H9 (cell line): ENCODE results near the gene EIF3M. TPM values are rescaled to one million over a fixed set of nuclear protein-coding genes. Genes with fewer than 3 reads are reported as not detected.

ENCODE experiments used
- DNase-seq: peaks from one replicate; pipeline ENCODE4 v3.0.0-alpha.2; 2017
- H2AFZ ChIP-seq: one replicate; pipeline ENCODE4 v1.6.1; 2013; ENCODE audit warnings: mild to moderate bottlenecking, low read length, control low read depth, moderate library complexity
- H2AK5ac ChIP-seq: 2 replicates; pipeline ENCODE4 v1.6.1; 2013; ENCODE audit warnings: low read length, control low read depth, mixed read lengths; ENCODE audit not compliant: insufficient read length
- H2BK120ac ChIP-seq: one replicate; pipeline ENCODE4 v1.6.1; 2013; ENCODE audit warnings: low read depth, mild to moderate bottlenecking, low read length, control low read depth, inconsistent platforms; ENCODE audit not compliant: poor library complexity, severe bottlenecking
- H2BK12ac ChIP-seq: 2 replicates; pipeline ENCODE4 v1.6.1; 2013; ENCODE audit warnings: low read length, control low read depth, mixed read lengths, low read depth; ENCODE audit not compliant: insufficient read length
- H2BK15ac ChIP-seq: 2 replicates; pipeline ENCODE4 v1.6.1; 2013; ENCODE audit warnings: low read depth, low read length, control low read depth
- H2BK20ac ChIP-seq: one replicate; pipeline ENCODE4 v1.6.1; 2013; ENCODE audit warnings: low read depth, mild to moderate bottlenecking, low read length, control low read depth, inconsistent platforms; ENCODE audit not compliant: poor library complexity, severe bottlenecking
- H2BK5ac ChIP-seq: 2 replicates; pipeline ENCODE4 v1.6.1; 2013; ENCODE audit warnings: low read length, control low read depth, mixed read lengths; ENCODE audit not compliant: insufficient read length
- H3K14ac ChIP-seq: 2 replicates; pipeline ENCODE4 v1.6.1; 2013; ENCODE audit warnings: low read length, control low read depth; ENCODE audit not compliant: insufficient read depth
- H3K18ac ChIP-seq: 2 replicates; pipeline ENCODE4 v1.6.1; 2013; ENCODE audit warnings: low read depth, mild to moderate bottlenecking, mixed read lengths, low read length, control low read depth; ENCODE audit not compliant: insufficient read length
- H3K23ac ChIP-seq: 2 replicates; pipeline ENCODE4 v1.6.1; 2013; ENCODE audit warnings: low read length, control low read depth, mixed read lengths, low read depth; ENCODE audit not compliant: insufficient read length
- H3K23me2 ChIP-seq: 2 replicates; pipeline ENCODE4 v1.6.1; 2013; ENCODE audit warnings: low read depth, mild to moderate bottlenecking, mixed read lengths, low read length, control low read depth; ENCODE audit not compliant: insufficient read length, poor library complexity, severe bottlenecking
- H3K27ac ChIP-seq: 2 replicates; pipeline ENCODE4 v1.5.1; 2013; ENCODE audit warnings: low read length, control low read depth, mixed read lengths, low read depth; ENCODE audit not compliant: insufficient read length
- H3K27me3 ChIP-seq: 2 replicates; pipeline ENCODE4 v1.6.1; 2013; ENCODE audit warnings: low read length, control low read depth, inconsistent platforms; ENCODE audit not compliant: insufficient read depth
- H3K4ac ChIP-seq: 2 replicates; pipeline ENCODE4 v1.6.1; 2013; ENCODE audit warnings: low read depth, mild to moderate bottlenecking, control low read depth, inconsistent platforms, low read length, moderate library complexity
- H3K4me1 ChIP-seq: 2 replicates; pipeline ENCODE4 v1.6.1; 2013; ENCODE audit warnings: low read length, control low read depth, inconsistent platforms; ENCODE audit not compliant: insufficient read depth
- H3K4me2 ChIP-seq: 2 replicates; pipeline ENCODE4 v1.6.1; 2013; ENCODE audit warnings: low read length, control low read depth, mixed read lengths; ENCODE audit not compliant: insufficient read length, insufficient read depth
- H3K56ac ChIP-seq: 2 replicates; pipeline ENCODE4 v1.6.1; 2013; ENCODE audit warnings: low read depth, mild to moderate bottlenecking, mixed read lengths, low read length, control low read depth; ENCODE audit not compliant: insufficient read length
- H3K79me1 ChIP-seq: 2 replicates; pipeline ENCODE4 v1.6.1; 2013; ENCODE audit warnings: low read depth, mild to moderate bottlenecking, moderate library complexity, low read length, control low read depth, inconsistent platforms; ENCODE audit not compliant: insufficient read depth, poor library complexity, severe bottlenecking
- H3K79me2 ChIP-seq: 2 replicates; pipeline ENCODE4 v1.6.1; 2013; ENCODE audit warnings: low read length, control low read depth, inconsistent platforms; ENCODE audit not compliant: insufficient read depth
- H3K9ac ChIP-seq: 2 replicates; pipeline ENCODE4 v1.6.1; 2013; ENCODE audit warnings: low read length, control low read depth, mixed read lengths; ENCODE audit not compliant: insufficient read length; ENCODE audit errors: extremely low read depth
- H3K9me3 ChIP-seq: one replicate; pipeline ENCODE4 v1.6.1; 2013; ENCODE audit warnings: low read depth, low read length, inconsistent platforms; ENCODE audit not compliant: control insufficient read depth
- H3T11ph ChIP-seq: one replicate; pipeline ENCODE4 v1.6.1; 2013; ENCODE audit warnings: mild to moderate bottlenecking, low read length, control low read depth, inconsistent platforms
- H4K20me1 ChIP-seq: one replicate; pipeline ENCODE4 v1.6.1; 2013; ENCODE audit not compliant: control insufficient read depth, insufficient read length, insufficient read depth
- H4K5ac ChIP-seq: 2 replicates; pipeline ENCODE4 v1.6.1; 2013; ENCODE audit warnings: low read depth, mild to moderate bottlenecking, mixed read lengths, low read length, control low read depth; ENCODE audit not compliant: insufficient read length
- H4K8ac ChIP-seq: replicated peaks from 2 replicates; pipeline ENCODE4 v1.6.1; 2013; ENCODE audit warnings: low read length, control low read depth, mixed read lengths, low read depth; ENCODE audit not compliant: insufficient read length
- H4K91ac ChIP-seq: 2 replicates; pipeline ENCODE4 v1.6.1; 2013; ENCODE audit warnings: low read depth, mild to moderate bottlenecking, moderate library complexity, mixed read lengths, low read length, control low read depth; ENCODE audit not compliant: insufficient read length
- H3K27ac Mint-ChIP-seq, 3 experiments: 2 replicates in 2 of 3; 3 replicates in 1 of 3; pipeline ENCODE4 v1.8.0; 2020 to 2021; ENCODE audit warnings: mixed read lengths in 3 of 3, mild to moderate bottlenecking in 1 of 3, moderate library complexity in 1 of 3
- H3K27me3 Mint-ChIP-seq: 2 replicates; pipeline ENCODE4 v1.8.0; 2021; ENCODE audit warnings: low read depth, mild to moderate bottlenecking, moderate library complexity, mixed read lengths
- H3K36me3 Mint-ChIP-seq, 3 experiments: 2 replicates in 2 of 3; 3 replicates in 1 of 3; pipeline ENCODE4 v1.8.0; 2020 to 2021; ENCODE audit warnings: low read depth in 3 of 3, mixed read lengths in 3 of 3; ENCODE audit not compliant: insufficient read depth in 1 of 3
- H3K4me1 Mint-ChIP-seq, 2 experiments: 2 replicates each; pipeline ENCODE4 v1.8.0; 2020; ENCODE audit warnings: mixed read lengths in 2 of 2
- H3K4me3 Mint-ChIP-seq, 2 experiments: 2 replicates in 1 of 2; 3 replicates in 1 of 2; pipeline ENCODE4 v1.8.0; 2020 to 2021; ENCODE audit warnings: mild to moderate bottlenecking in 2 of 2, mixed read lengths in 2 of 2, moderate library complexity in 1 of 2
- H3K9me3 Mint-ChIP-seq, 2 experiments: 2 replicates in 1 of 2; 3 replicates in 1 of 2; pipeline ENCODE4 v1.8.0; 2020; ENCODE audit warnings: mild to moderate bottlenecking in 2 of 2, mixed read lengths in 2 of 2, moderate library complexity in 1 of 2
- CTCF ChIP-seq: fragments of 200-600 bp; sonication (generic); conservative IDR thresholded peaks from 3 replicates; pipeline ENCODE4 v1.8.0; 2021; ENCODE audit warnings: antibody characterized with exemption, mild to moderate bottlenecking
- WGBS: extraction: QIAGEN DNeasy Blood & Tissue Kit; methylation state at CpG from one replicate; pipeline ENCODE4 v1.1.7; 2013; ENCODE audit warnings: missing lambda C conversion rate, low lambda C conversion rate, mixed read lengths; ENCODE audit not compliant: insufficient read length; ENCODE audit errors: extremely low coverage; 5-methylcytosine and 5-hydroxymethylcytosine counted together
- total RNA-seq: library from RNA; stranded (reverse); gene quantifications from 2 replicates; pipeline ENCODE4 v1.2.1, GENCODE V29; 2021

EIF3M gene
- total RNA-seq, 1 experiment from 2014 or later = 365 TPM

- H3K4me1 ChIP-seq = no peaks in the 10 kb centered on the region
- peaks cover 3% of the 10 kb centered on the region for H3K23me2 ChIP-seq
- Mint-ChIP-seq H3K27me3 (no peaks in the 10 kb centered on the region), H3K4me1 (peaks cover 17 to 25% of the 10 kb centered on the region in 2 experiments), H3K27ac (peak overlapping the region in 2 of 3 experiments; percentile 2 to 5; a peak in 4 of 7 replicates), H3K9me3 (no peaks in the 10 kb centered on the region), H3K36me3 (peaks cover 21 to 34% (median 26%) of the 10 kb centered on the region in 3 experiments; a peak in 6 of 7 replicates), H3K4me3 (peak overlapping the region; percentile 96 to 98)
- H3T11ph ChIP-seq = no peak overlapping the region
- peak overlapping the region; percentile 39 for H3K9ac ChIP-seq
- H3K9me3 ChIP-seq = no peaks in the 10 kb centered on the region
- no peak overlapping the region for H2BK5ac ChIP-seq
- no peak overlapping the region for H3K27ac ChIP-seq
- no peak for DNase-seq
- H2BK12ac ChIP-seq = no peak overlapping the region
- H4K8ac ChIP-seq = no peak overlapping the region
- no peak overlapping the region for H2BK15ac ChIP-seq
- peak overlapping the region; percentile 84 for H3K4me2 ChIP-seq
- H4K5ac ChIP-seq = no peak overlapping the region
- H2BK120ac ChIP-seq = no peak overlapping the region
- H2BK20ac ChIP-seq = no peak overlapping the region
- WGBS = no CpG with 5 or more reads among the region's 7 CpGs
- no peak overlapping the region for H3K14ac ChIP-seq
- H3K27me3 ChIP-seq = no peaks in the 10 kb centered on the region
- H3K23ac ChIP-seq = no peak overlapping the region
- no peak overlapping the region for H4K91ac ChIP-seq
- H3K79me2 ChIP-seq = peaks cover 31% of the 10 kb centered on the region; the same call in 1 of the 2 replicates
- no peak overlapping the region for H2AK5ac ChIP-seq
- H2AFZ ChIP-seq = no peak overlapping the region
- peaks cover 4% of the 10 kb centered on the region for H3K79me1 ChIP-seq
- no peak overlapping the region for H3K4ac ChIP-seq
- TF ChIP-seq CTCF = no peak
- no peak overlapping the region for H3K56ac ChIP-seq
- H3K18ac ChIP-seq = no peak overlapping the region
- H4K20me1 ChIP-seq = no peaks in the 10 kb centered on the region
Measured at GRCh38 chr11:32584921-32585320, 1.3 kb downstream of the EIF3M start.
